ENCODE measurements around the gene KRTAP10-4.
"Not testable (repeated sequence)": the region's sequence is repeated elsewhere in the genome, so short reads cannot be mapped to it uniquely, and the experiment has no call there.

Gene KRTAP10-4, protein sequence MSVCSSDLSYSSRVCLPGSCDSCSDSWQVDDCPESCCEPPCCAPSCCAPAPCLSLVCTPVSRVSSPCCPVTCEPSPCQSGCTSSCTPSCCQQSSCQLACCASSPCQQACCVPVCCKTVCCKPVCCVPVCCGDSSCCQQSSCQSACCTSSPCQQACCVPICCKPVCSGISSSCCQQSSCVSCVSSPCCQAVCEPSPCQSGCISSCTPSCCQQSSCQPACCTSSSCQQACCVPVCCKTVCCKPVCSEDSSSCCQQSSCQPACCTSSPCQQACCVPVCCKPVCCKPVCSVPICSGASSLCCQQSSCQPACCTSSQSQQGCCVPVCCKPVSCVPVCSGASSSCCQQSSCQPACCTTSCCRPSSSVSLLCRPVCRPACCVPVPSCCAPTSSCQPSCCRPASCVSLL

GRCh38 chr21:44573630-44574456 lies at the start of gene KRTAP10-4:
TSS of gene KRTAP10-4 (plus strand) at chr21:44573729. CDS start at chr21:44573759, 30 bp downstream.
- not testable (repeated sequence) for DNase-seq

GRCh38 chr21:44524414-44525371 lies 48.8 kb upstream of the KRTAP10-4 start:
- no peak for DNase-seq

GRCh38 chr21:44525391-44526095 lies 48.0 kb upstream of the KRTAP10-4 start:
- no peak for DNase-seq

- DNase-seq = no peak
Measured at GRCh38 chr21:44526096-44526997, 47.2 kb upstream of the KRTAP10-4 start.

DNA sequence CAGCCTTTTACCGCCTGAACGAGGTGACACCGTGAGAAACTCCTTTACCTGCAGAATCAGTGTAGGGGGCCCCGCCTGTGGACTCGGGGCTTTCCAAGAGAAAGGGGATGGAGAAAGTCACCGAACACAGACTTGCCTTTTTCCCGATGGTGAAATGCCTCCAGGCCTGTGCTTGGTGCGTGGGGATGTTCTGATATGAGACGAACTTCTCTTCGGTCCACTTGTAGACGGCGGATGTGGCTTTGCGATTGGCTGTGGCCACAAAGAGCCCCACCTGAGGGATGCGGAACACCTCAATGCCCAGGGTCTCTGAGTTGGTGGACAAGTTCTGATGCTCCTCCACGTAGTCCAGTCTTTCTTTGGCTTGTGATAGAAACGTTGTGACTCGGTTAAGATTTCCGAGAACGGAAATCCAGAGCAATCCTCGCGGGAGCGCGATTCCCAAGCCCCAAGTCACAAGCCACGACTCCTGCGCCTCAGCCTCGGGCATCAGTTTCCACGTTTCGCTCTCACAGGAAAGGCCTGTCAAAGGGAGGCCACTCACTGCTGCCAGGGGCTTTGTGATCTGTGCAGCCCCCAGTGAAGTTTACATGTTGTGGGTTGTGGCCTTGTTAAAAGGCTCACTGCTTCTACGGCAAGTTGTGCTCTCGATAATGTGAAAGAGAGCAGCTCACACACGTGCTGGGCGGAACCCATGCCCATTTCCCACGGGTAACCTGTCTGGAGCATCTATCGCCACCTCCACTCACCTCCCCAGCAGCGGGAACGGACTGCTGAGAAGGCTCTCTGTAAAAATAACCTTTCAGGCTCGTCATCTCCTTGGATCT lies 46.2 kb upstream of the KRTAP10-4 start:
- no peak for DNase-seq

DNA sequence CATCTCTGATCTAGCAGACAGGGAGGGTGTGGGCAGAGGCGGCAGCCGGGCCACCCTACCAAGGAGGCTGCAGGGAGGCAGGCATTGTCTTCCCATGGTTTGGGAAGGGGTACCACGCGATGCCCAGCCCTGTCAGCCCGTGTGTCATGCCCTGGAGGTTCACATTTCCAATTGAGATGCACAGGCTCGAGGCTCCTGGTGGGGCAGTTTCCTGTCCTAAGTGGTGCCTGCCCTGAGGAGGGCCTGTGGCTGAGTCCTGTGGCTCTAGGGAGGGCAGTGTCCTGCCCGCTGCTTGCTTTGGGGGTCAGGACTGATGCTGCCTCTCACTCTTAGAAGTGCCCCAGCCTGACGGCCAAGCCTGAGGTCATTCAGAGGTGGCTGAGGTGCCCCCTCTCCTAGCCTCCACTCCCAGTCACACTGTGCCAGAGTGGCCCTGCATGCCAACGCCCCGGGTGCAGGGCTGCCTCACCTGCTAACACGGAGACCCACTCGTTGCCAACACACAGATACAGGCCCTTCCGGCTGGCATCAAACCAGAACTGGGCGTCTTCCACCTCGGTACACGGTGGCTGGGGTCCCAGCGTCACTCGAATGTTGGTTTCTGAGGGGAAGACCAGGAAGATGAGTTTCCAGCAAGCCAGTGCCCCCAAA lies 45.4 kb upstream of the KRTAP10-4 start:
- no peak for DNase-seq

- DNase-seq = no peak
Measured at GRCh38 chr21:44528634-44528995, 44.9 kb upstream of the KRTAP10-4 start.

- no peak for DNase-seq
Measured at GRCh38 chr21:44529011-44529421, 44.5 kb upstream of the KRTAP10-4 start.

- DNase-seq = no peak
Measured at GRCh38 chr21:44529503-44530125, 43.9 kb upstream of the KRTAP10-4 start.

DNA sequence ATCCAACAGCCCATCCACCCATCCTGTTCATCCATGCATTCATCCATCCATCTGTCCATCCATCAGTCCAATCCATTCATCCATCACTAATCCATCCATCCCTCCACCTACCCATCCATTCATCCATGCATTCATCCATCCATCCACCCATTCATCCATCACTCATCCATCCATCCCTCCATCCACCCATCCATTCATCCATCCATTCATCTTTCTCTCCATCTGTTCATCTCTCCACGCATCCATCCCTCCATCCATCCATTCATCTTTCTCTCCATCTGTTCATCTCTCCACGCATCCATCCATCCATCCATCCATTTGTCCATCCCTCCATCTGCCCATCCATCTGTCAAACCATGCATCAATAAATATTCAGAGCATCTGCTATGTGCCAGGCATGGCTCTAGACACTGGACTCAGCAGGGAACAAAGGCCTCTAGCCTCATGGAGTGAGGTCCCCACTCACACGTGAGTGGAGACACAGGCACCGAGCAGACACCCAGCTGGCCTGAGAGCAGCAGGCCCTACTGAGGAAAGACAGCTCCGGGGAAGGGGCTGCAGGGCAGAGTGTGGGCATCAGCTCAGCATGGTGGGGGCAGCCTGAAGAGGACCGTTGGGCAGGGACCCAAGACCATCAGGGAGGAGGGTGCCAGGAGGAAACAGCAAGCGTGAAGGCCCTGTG lies 43.2 kb upstream of the KRTAP10-4 start:
- no peak for DNase-seq

GRCh38 chr21:44530903-44531605 lies 42.5 kb upstream of the KRTAP10-4 start:
- no peak for DNase-seq

GRCh38 chr21:44531606-44532564 lies 41.6 kb upstream of the KRTAP10-4 start:
- DNase-seq = no peak

DNA sequence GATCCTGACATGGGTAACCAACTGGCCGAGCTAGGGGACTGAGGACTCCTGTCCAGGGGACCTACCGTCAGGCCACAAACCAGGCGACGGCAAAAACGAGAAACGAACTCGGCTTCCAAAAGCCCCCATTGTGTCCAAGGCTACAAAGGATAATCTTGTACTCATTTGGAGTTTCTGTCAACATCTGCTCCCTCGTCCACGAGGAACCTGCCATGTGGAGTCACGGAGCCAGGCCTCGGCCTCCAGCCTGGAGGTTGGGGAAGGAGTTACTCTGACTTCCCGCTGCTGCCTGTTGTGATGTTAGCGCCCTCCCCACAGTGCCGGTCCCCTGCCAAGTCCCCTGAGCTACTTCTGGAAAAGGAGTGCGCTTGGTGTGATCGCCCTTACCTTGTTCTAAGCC lies 40.8 kb upstream of the KRTAP10-4 start:
- no peak for DNase-seq

DNA sequence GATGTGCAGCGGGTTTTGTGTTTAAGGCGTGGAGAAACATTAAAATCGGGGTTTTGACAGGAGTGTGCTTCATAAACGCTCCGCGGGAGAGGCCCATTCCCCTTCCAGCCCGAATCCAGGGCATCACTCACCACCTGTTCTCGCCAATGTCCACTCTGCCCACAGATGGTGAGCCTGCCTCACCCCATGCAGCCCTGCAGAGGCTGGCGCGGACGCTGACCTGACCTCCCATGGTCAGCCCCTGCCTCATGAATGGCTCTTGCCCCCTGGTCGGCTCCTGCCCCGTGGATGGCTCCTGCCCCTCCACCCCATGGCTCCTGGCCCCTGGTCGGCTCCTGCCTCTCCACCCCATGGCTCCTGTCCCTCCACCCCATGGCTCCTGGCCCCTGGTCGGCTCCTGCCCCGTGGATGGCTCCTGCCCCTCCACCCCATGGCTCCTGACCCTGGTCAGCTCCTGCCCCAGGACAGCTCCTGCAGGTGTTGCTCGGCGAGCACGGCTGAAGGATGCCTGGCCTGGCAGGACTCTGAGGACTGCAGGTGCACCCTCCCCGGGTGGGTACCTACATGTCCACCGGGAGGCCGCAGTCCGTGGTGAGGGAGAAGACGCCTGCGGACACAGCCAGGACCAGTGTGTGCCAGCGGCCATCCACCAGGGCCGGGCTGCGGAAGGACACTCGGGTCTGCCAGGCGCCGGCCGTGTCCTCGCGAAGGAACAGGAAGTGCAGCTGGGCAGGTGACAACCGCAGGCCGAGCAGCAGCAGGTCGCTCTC lies 40.2 kb upstream of the KRTAP10-4 start:
- no peak for DNase-seq

DNA sequence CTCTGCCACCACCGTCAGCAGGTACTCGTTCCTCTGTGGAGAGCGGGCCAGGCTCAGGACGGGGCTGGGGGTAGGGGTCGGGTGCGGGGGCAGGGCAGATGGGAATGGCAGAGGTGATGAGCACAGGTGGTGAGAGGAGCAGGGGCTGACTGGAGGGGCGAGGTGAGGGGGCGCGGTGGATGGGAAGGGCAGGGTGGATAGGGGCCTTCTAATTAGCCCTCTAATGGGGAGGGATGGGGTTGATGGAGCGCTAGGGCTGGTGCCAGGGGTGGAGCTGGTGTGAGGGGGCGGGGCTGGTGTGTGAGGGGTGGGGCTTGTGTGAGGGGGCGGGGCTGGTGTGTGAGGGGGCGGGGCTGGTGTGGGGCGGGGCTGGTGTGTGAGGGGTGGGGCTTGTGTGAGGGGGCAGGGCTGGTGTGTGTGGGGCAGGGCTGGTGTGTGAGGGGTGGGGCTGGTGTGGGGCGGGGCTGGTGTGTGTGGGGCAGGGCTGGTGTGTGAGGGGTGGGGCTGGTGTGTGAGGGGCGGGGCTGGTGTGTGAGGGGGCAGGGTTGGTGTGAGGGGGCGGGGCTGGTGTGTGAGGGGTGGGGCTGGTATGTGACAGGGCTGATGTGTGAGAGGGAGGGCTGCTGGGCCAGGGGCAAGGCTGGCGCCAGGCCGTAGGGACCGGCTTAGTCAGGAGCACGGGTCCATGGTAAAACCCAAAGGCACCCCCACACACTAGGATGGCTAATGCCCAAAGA lies 39.5 kb upstream of the KRTAP10-4 start:
- no peak for DNase-seq

All from stimulated activated naive CD4-positive, alpha-beta T cell treated with Interleukin-2 at 50 U/mL for 16 hours (primary cell).